Muscle layer of duodenum (tissue), 2 donors: Measurements from ENCODE around the gene SMAD9.

Source experiments
- H3K27ac ChIP-seq: one replicate; pipeline ENCODE4 v1.7.0; 2013; ENCODE audit warnings: mild to moderate bottlenecking, low read length
- H3K27me3 ChIP-seq: one replicate; pipeline ENCODE4 v1.7.0; 2013; ENCODE audit warnings: low read depth, mild to moderate bottlenecking, control low read depth, low read length
- H3K36me3 ChIP-seq, 2 donors: one replicate each; pipeline ENCODE4 v1.7.0; 2013; ENCODE audit warnings: low read length in 2 of 2, control low read depth in 1 of 2, mild to moderate bottlenecking in 1 of 2; ENCODE audit not compliant: insufficient read depth in 2 of 2, control insufficient read depth in 1 of 2
- H3K4me1 ChIP-seq, 2 donors: one replicate each; pipeline ENCODE4 v1.7.0; 2013; ENCODE audit warnings: low read length in 2 of 2, mild to moderate bottlenecking in 2 of 2, control low read depth in 1 of 2, moderate library complexity in 1 of 2; ENCODE audit not compliant: insufficient read depth in 2 of 2, control insufficient read depth in 1 of 2
- H3K4me3 ChIP-seq, 2 donors: one replicate each; pipeline ENCODE4 v1.7.0; 2013; ENCODE audit warnings: low read length in 2 of 2, low read depth in 1 of 2, mild to moderate bottlenecking in 1 of 2
- H3K9me3 ChIP-seq, 2 donors: one replicate each; pipeline ENCODE4 v1.7.0; 2013; ENCODE audit warnings: low read length in 2 of 2, control low read depth in 1 of 2, mild to moderate bottlenecking in 1 of 2; ENCODE audit not compliant: control insufficient read depth in 1 of 2
- donor health status: healthy.

The SMAD9 gene

GRCh38 chr13:36837354-36838092, 82.5 kb downstream of the SMAD9 start:
- Histone ChIP-seq H3K4me1 (no peaks in the 10 kb centered on the region), H3K36me3 (no peaks in the 10 kb centered on the region), H3K27ac (no peak overlapping the region), H3K9me3 (no peaks in the 10 kb centered on the region), H3K4me3 (no peak overlapping the region), H3K27me3 (no peaks in the 10 kb centered on the region)

- H3K9me3 ChIP-seq, result no peaks in the 10 kb centered on the region
- H3K27ac ChIP-seq, result no peak overlapping the region
- no peaks in the 10 kb centered on the region for H3K4me1 ChIP-seq
- no peaks in the 10 kb centered on the region for H3K27me3 ChIP-seq
- no peak overlapping the region for H3K4me3 ChIP-seq
- H3K36me3 ChIP-seq, result peaks cover 0 to 4% of the 10 kb centered on the region in 2 donors
Measured at GRCh38 chr13:36834299-36834698, 85.7 kb downstream of the SMAD9 start.

DNA sequence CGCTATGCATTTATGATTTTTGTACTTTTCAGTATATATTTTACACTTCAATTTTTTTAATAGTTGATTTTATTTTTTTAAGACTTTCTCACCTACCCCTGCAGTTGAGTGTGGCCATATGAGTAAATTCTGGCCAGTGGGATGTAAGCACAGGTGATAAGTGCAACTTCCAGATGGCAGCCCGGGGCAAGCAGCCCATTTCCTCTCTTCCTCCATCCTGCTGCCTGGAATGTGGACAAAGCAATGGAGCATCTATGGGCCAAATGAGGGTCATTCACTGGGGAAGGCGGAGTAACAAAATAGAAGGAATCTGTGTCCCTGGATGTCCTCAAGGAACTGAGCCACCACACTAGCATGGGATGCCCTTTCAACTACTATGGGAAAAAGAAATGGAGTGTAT, 88.7 kb downstream of the SMAD9 start:
- no peak overlapping the region for H3K4me3 ChIP-seq
- H3K4me1 ChIP-seq, result no peaks in the 10 kb centered on the region
- no peak overlapping the region for H3K27ac ChIP-seq
- H3K9me3 ChIP-seq, result no peaks in the 10 kb centered on the region
- H3K27me3 ChIP-seq, result no peaks in the 10 kb centered on the region
- H3K36me3 ChIP-seq, result peaks cover 4 to 10% of the 10 kb centered on the region in 2 donors

DNA sequence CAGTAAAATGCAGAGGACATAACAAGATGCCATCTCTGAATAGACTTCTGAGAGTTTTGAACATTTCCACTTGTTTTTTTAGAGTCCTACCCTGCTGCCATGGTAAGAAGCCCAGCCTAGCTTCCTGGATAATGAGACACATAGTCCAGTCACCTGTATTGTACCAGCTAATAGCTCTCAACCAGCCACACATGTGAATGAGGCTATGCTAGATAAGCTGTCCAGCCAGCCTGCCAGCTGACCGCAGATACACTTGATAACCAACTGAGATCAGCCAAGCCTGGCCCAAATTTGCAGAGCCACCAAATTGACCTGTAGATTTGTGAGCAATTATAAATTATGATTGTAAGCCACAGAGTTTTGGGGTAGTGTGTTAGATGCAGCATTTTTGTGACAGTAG, 90.3 kb downstream of the SMAD9 start:
- no peaks in the 10 kb centered on the region for H3K9me3 ChIP-seq
- no peak overlapping the region for H3K4me3 ChIP-seq
- peaks cover 10 to 15% of the 10 kb centered on the region in 2 donors for H3K36me3 ChIP-seq
- no peaks in the 10 kb centered on the region for H3K4me1 ChIP-seq
- no peak overlapping the region for H3K27ac ChIP-seq
- H3K27me3 ChIP-seq, result no peaks in the 10 kb centered on the region

GRCh38 chr13:36822785-36823184, 97.3 kb downstream of the SMAD9 start:
- Histone ChIP-seq H3K27me3 (no peaks in the 10 kb centered on the region), H3K27ac (no peak overlapping the region), H3K4me1 (peaks cover 11 to 20% of the 10 kb centered on the region in 2 donors), H3K4me3 (no peak overlapping the region), H3K9me3 (no peaks in the 10 kb centered on the region), H3K36me3 (peaks cover 6 to 15% of the 10 kb centered on the region in 2 donors)

DNA sequence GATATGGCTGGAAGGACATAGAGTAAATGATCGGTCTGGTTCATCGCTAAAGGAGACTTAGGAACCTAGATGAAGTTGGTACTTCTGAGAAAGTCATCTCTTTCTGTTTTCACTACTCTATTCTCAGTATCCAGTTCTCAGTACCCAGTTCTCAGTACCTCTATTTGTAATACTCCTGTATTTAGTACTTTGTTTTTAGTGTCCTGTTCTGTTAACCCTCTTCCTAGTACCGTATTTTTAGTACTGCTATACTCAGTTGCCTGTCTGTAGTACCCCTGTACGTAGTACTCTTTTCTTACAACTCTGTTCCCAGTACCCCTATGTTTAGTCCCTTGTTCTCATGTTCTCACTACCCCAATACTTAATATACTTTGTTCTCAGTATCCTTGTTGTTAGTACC, 99.8 kb downstream of the SMAD9 start:
- Histone ChIP-seq H3K4me1 (peaks cover 11 to 20% of the 10 kb centered on the region in 2 donors), H3K27me3 (no peaks in the 10 kb centered on the region), H3K4me3 (peak overlapping the region; percentile 96 to 98), H3K27ac (no peak overlapping the region), H3K36me3 (peaks cover 0 to 2% of the 10 kb centered on the region in 2 donors), H3K9me3 (no peaks in the 10 kb centered on the region)

GRCh38 chr13:36819739-36820090, 100.3 kb downstream of the SMAD9 start:
- Histone ChIP-seq H3K36me3 (no peaks in the 10 kb centered on the region), H3K9me3 (no peaks in the 10 kb centered on the region), H3K4me1 (peaks cover 11 to 20% of the 10 kb centered on the region in 2 donors), H3K4me3 (peak overlapping the region; percentile 96 to 98), H3K27ac (no peak overlapping the region), H3K27me3 (no peaks in the 10 kb centered on the region)

- peak within 1 kb of the TSS; percentile 96 to 98 for H3K4me3 ChIP-seq
- no peaks in the 10 kb centered on the region for H3K27me3 ChIP-seq
- H3K4me1 ChIP-seq, result peaks cover 11 to 20% of the 10 kb centered on the region in 2 donors
- no peaks in the 10 kb centered on the region for H3K36me3 ChIP-seq
- H3K27ac ChIP-seq, result peak within 1 kb of the TSS; percentile 23
- H3K9me3 ChIP-seq, result no peaks in the 10 kb centered on the region
Measured at GRCh38 chr13:36818804-36819738, 101.0 kb downstream of the SMAD9 start, which contains the start of gene RFXAP. Gene RFXAP, plus strand, starts transcription at chr13:36819222. Its CDS starts 136 bp downstream, at chr13:36819358.

DNA sequence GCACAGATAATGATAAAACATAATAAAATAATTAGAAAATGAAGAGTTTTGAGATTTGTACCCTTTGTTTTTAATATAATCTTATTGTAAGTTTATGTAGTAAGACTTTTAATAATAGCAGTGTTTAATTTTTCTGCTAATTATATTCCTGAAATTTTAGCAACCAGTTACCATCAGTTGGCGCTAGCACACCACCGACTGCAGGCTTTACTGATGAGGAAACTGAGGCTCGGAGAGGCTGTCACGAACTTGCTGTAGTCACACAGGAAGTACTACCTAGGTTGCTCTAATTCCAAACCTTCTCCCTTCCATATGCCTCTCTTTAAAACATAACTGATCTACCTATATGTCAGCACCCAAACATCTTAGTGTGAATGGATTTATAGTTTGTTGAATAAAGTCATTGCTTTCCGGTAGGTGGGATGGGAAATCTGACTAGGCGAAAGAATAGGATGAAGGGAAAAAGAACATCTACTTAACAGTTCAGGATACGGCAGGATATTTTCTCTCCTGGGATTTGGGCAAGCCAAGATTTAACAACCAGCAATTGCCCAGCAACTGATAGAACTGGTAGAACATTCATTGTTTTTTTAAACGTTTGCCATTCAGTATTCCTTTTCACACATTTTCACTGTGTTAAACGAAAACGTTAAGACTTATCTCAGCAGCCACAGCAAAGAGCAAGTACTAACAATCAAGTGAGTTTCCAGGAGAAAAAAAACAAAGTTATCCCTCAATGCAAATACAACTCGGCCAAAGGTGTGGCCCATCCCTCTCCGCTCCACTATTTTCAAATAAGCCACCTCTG, 101.8 kb downstream of the SMAD9 start:
- Histone ChIP-seq H3K36me3 (no peaks in the 10 kb centered on the region), H3K4me1 (peaks cover 11 to 20% of the 10 kb centered on the region in 2 donors), H3K9me3 (no peaks in the 10 kb centered on the region), H3K27me3 (no peaks in the 10 kb centered on the region), H3K27ac (peak overlapping the region; percentile 23), H3K4me3 (peak overlapping the region; percentile 96 to 98)

GRCh38 chr13:36815062-36815461, 105.0 kb downstream of the SMAD9 start:
- H3K4me1 ChIP-seq, result peaks cover 3 to 7% of the 10 kb centered on the region in 2 donors
- no peak overlapping the region for H3K4me3 ChIP-seq
- no peak overlapping the region for H3K27ac ChIP-seq
- no peaks in the 10 kb centered on the region for H3K9me3 ChIP-seq
- no peaks in the 10 kb centered on the region for H3K27me3 ChIP-seq
- H3K36me3 ChIP-seq, result no peaks in the 10 kb centered on the region

- Histone ChIP-seq H3K4me3 (no peak overlapping the region), H3K9me3 (no peaks in the 10 kb centered on the region), H3K27ac (no peak overlapping the region), H3K4me1 (peaks cover 0 to 7% of the 10 kb centered on the region in 2 donors), H3K36me3 (no peaks in the 10 kb centered on the region), H3K27me3 (no peaks in the 10 kb centered on the region)
Measured at GRCh38 chr13:36814465-36814864, 105.6 kb downstream of the SMAD9 start.
